MG63 (cell line): ENCODE data around the gene PDCD10. TPM values are rescaled to one million over a fixed set of nuclear protein-coding genes. Genes with fewer than 3 reads are reported as not detected.

Experiments used
- DNase-seq: peaks from one replicate; pipeline ENCODE4 v3.0.0-alpha.2; 2020
- H3K27me3 ChIP-seq: fragments of 250-450 bp; sonication (Bioruptor Pico); 2 replicates; pipeline ENCODE4 v1.5.1; 2020; ENCODE audit warnings: mild to moderate bottlenecking, moderate library complexity
- H3K36me3 ChIP-seq: fragments of 250-450 bp; sonication (Bioruptor Pico); 2 replicates; pipeline ENCODE4 v1.5.1; 2020; ENCODE audit warnings: mild to moderate bottlenecking, moderate library complexity
- H3K4me3 ChIP-seq: fragments of 250-450 bp; sonication (Bioruptor Pico); 2 replicates; pipeline ENCODE4 v1.5.1; 2020; ENCODE audit warnings: mild to moderate bottlenecking, moderate library complexity
- H3K9me3 ChIP-seq: fragments of 250-450 bp; sonication (Bioruptor Pico); 2 replicates; pipeline ENCODE4 v1.5.1; 2020; ENCODE audit warnings: mild to moderate bottlenecking, moderate library complexity
- total RNA-seq: library from RNA; depleted of rRNA; stranded (reverse); fragments of >200 nt; shearing (Covaris generic); gene quantifications from 2 replicates; pipeline ENCODE4 v1.2.3, GENCODE V29; 2014; ENCODE audit warnings: low replicate concordance

Gene PDCD10
- total RNA-seq, 1 experiment from 2014 or later = 94.1 TPM

GRCh38 chr3:167739190-167739810, 4.6 kb upstream of the PDCD10 start:
- Histone ChIP-seq H3K27me3 (no peaks in the 10 kb centered on the region), H3K36me3 (no peaks in the 10 kb centered on the region), H3K9me3 (no peaks in the 10 kb centered on the region; the same call in 1 of the 2 replicates), H3K4me3 (no peak overlapping the region)
- no peak for DNase-seq

- no peaks in the 10 kb centered on the region for H3K9me3 ChIP-seq
- H3K27me3 ChIP-seq = no peaks in the 10 kb centered on the region
- no peak for DNase-seq
- no peaks in the 10 kb centered on the region; the same call in 1 of the 2 replicates for H3K36me3 ChIP-seq
- no peak overlapping the region for H3K4me3 ChIP-seq
Observed at GRCh38 chr3:167738037-167738436, 3.3 kb upstream of the PDCD10 start.

GRCh38 chr3:167736997-167737396, 2.3 kb upstream of the PDCD10 start:
- no peaks in the 10 kb centered on the region; the same call in 1 of the 2 replicates for H3K36me3 ChIP-seq
- no peak for DNase-seq
- H3K9me3 ChIP-seq = no peaks in the 10 kb centered on the region
- no peak overlapping the region for H3K4me3 ChIP-seq
- no peaks in the 10 kb centered on the region for H3K27me3 ChIP-seq

- H3K36me3 ChIP-seq = no peaks in the 10 kb centered on the region; the same call in 1 of the 2 replicates
- H3K27me3 ChIP-seq = no peaks in the 10 kb centered on the region
- H3K9me3 ChIP-seq = no peaks in the 10 kb centered on the region
- peak overlapping the region; percentile 81 for H3K4me3 ChIP-seq
- no peak for DNase-seq
Observed at GRCh38 chr3:167736264-167736787, 1.6 kb upstream of the PDCD10 start.

GRCh38 chr3:167735233-167736138, 794 bp upstream of the PDCD10 start, which contains the start of gene SERPINI1:
SERPINI1 (plus strand) TSS chr3:167735721; CDS start chr3:167789129, 53,408 bp downstream.
- H3K27me3 ChIP-seq = no peaks in the 10 kb centered on the region
- H3K9me3 ChIP-seq = no peaks in the 10 kb centered on the region
- no peaks in the 10 kb centered on the region; the same call in 1 of the 2 replicates for H3K36me3 ChIP-seq
- peak; percentile 94 for DNase-seq
- H3K4me3 ChIP-seq = peak within 1 kb of the TSS; percentile 81

GRCh38 chr3:167733961-167734497, 663 bp downstream of the PDCD10 start:
- DNase-seq = no peak
- Histone ChIP-seq H3K9me3 (no peaks in the 10 kb centered on the region), H3K27me3 (no peaks in the 10 kb centered on the region), H3K36me3 (no peaks in the 10 kb centered on the region; the same call in 1 of the 2 replicates), H3K4me3 (peak overlapping the region; percentile 81)

- Histone ChIP-seq H3K9me3 (no peaks in the 10 kb centered on the region), H3K36me3 (no peaks in the 10 kb centered on the region; the same call in 1 of the 2 replicates), H3K4me3 (no peak overlapping the region), H3K27me3 (no peaks in the 10 kb centered on the region)
- no peak for DNase-seq
Observed at GRCh38 chr3:167732313-167733065, 2.2 kb downstream of the PDCD10 start.

- DNase-seq = no peak
- Histone ChIP-seq H3K36me3 (no peaks in the 10 kb centered on the region; the same call in 1 of the 2 replicates), H3K9me3 (no peaks in the 10 kb centered on the region), H3K4me3 (no peak overlapping the region), H3K27me3 (no peaks in the 10 kb centered on the region)
Observed at GRCh38 chr3:167731393-167731792, 3.3 kb downstream of the PDCD10 start.

- Histone ChIP-seq H3K36me3 (peaks cover 3% of the 10 kb centered on the region; the same call in 1 of the 2 replicates), H3K4me3 (no peak overlapping the region), H3K27me3 (no peaks in the 10 kb centered on the region), H3K9me3 (no peaks in the 10 kb centered on the region)
- DNase-seq = no peak
Observed at GRCh38 chr3:167729591-167729990, 5.1 kb downstream of the PDCD10 start.

- Histone ChIP-seq H3K4me3 (no peak overlapping the region), H3K9me3 (no peaks in the 10 kb centered on the region), H3K36me3 (peaks cover 11% of the 10 kb centered on the region; the same call in 1 of the 2 replicates)
Observed at GRCh38 chr3:167728632-167729323, 5.9 kb downstream of the PDCD10 start.

GRCh38 chr3:167728176-167728575, 6.5 kb downstream of the PDCD10 start:
- DNase-seq = peak; percentile 58
- no peaks in the 10 kb centered on the region for H3K9me3 ChIP-seq

More at GRCh38 chr3:167728632-167729323, 5.9 kb downstream of the PDCD10 start:
- H3K27me3 ChIP-seq = no peaks in the 10 kb centered on the region
- DNase-seq = no peak

GRCh38 chr3:167723872-167724271, 10.8 kb downstream of the PDCD10 start:
- Histone ChIP-seq H3K4me3 (no peak overlapping the region), H3K27me3 (no peaks in the 10 kb centered on the region), H3K9me3 (no peaks in the 10 kb centered on the region), H3K36me3 (peaks cover 31% of the 10 kb centered on the region)
- DNase-seq = no peak

More at GRCh38 chr3:167728176-167728575, 6.5 kb downstream of the PDCD10 start:
- peaks cover 11% of the 10 kb centered on the region; the same call in 1 of the 2 replicates for H3K36me3 ChIP-seq
- no peaks in the 10 kb centered on the region for H3K27me3 ChIP-seq
- no peak overlapping the region for H3K4me3 ChIP-seq

GRCh38 chr3:167723025-167723512, 11.6 kb downstream of the PDCD10 start:
- Histone ChIP-seq H3K9me3 (no peaks in the 10 kb centered on the region), H3K36me3 (peaks cover 39% of the 10 kb centered on the region), H3K4me3 (no peak overlapping the region), H3K27me3 (no peaks in the 10 kb centered on the region)
- DNase-seq = no peak

GRCh38 chr3:167718582-167718981, 16.1 kb downstream of the PDCD10 start:
- no peak for DNase-seq
- H3K27me3 ChIP-seq = no peaks in the 10 kb centered on the region

GRCh38 chr3:167716920-167717319, 17.8 kb downstream of the PDCD10 start:
- Histone ChIP-seq H3K36me3 (peaks cover 69% of the 10 kb centered on the region), H3K27me3 (no peaks in the 10 kb centered on the region), H3K9me3 (no peaks in the 10 kb centered on the region), H3K4me3 (no peak overlapping the region)
- DNase-seq = no peak

More at GRCh38 chr3:167718582-167718981, 16.1 kb downstream of the PDCD10 start:
- no peak overlapping the region for H3K4me3 ChIP-seq
- no peaks in the 10 kb centered on the region for H3K9me3 ChIP-seq
- H3K36me3 ChIP-seq = peaks cover 63% of the 10 kb centered on the region
